ENCODE results near the gene MEI4.

Gene MEI4

GRCh38 chr6:77652739-77653138 lies at the start of gene MEI4:
TSS of gene MEI4 (plus strand) at chr6:77653039. CDS start at chr6:77690672, 37,633 bp downstream.
- H3K4me3 ChIP-seq (ENCODE audit: low read length) = no peak within 1 kb of the TSS
- no peak for DNase-seq (ENCODE audit: low read depth)
- TF ChIP-seq CTCF (conservative IDR thresholded peaks at IDR 0.05; ENCODE audit: low read length) = no peak

GRCh38 chr6:77604476-77604875 lies 48.4 kb upstream of the MEI4 start:
- no peak overlapping the region for H3K4me3 ChIP-seq (ENCODE audit: low read length)
- no peak for DNase-seq (ENCODE audit: low read depth)
- no peak for TF ChIP-seq CTCF (conservative IDR thresholded peaks at IDR 0.05; ENCODE audit: low read length)

- TF ChIP-seq CTCF (conservative IDR thresholded peaks at IDR 0.05; ENCODE audit: low read length) = no peak
- H3K4me3 ChIP-seq (ENCODE audit: low read length) = no peak overlapping the region
- DNase-seq (ENCODE audit: low read depth) = no peak
These were observed 45.8 kb upstream of the MEI4 start for GRCh38 chr6:77607004-77607403.

- no peak for DNase-seq (ENCODE audit: low read depth)
- H3K4me3 ChIP-seq (ENCODE audit: low read length) = no peak overlapping the region
- TF ChIP-seq CTCF (conservative IDR thresholded peaks at IDR 0.05; ENCODE audit: low read length) = no peak
These were observed 43.7 kb upstream of the MEI4 start for GRCh38 chr6:77609106-77609505.

GRCh38 chr6:77619114-77619513 lies 33.7 kb upstream of the MEI4 start:
- no peak for TF ChIP-seq CTCF (conservative IDR thresholded peaks at IDR 0.05; ENCODE audit: low read length)
- DNase-seq (ENCODE audit: low read depth) = no peak
- H3K4me3 ChIP-seq (ENCODE audit: low read length) = no peak overlapping the region

- TF ChIP-seq CTCF (conservative IDR thresholded peaks at IDR 0.05; ENCODE audit: low read length) = peak; percentile 38
- DNase-seq (ENCODE audit: low read depth) = no peak
- H3K4me3 ChIP-seq (ENCODE audit: low read length) = no peak overlapping the region
These were observed 32.5 kb upstream of the MEI4 start for GRCh38 chr6:77620278-77620882.

- H3K4me3 ChIP-seq (ENCODE audit: low read length) = no peak overlapping the region
- TF ChIP-seq CTCF (conservative IDR thresholded peaks at IDR 0.05; ENCODE audit: low read length) = no peak
- no peak for DNase-seq (ENCODE audit: low read depth)
These were observed 28.3 kb upstream of the MEI4 start for GRCh38 chr6:77624515-77624914.

Measured in AG10803 (cell line).